Measurements from ENCODE around the gene TRIM61. TPM values are rescaled to one million over a fixed set of nuclear protein-coding genes. Genes with fewer than 3 reads are reported as not detected.
"Not testable (repeated sequence)": the region's sequence is repeated elsewhere in the genome, so short reads cannot be mapped to it uniquely, and the experiment has no call there.

The TRIM61 gene
- total RNA-seq, 1 donor from 2014 or later: 1.1 TPM

DNA sequence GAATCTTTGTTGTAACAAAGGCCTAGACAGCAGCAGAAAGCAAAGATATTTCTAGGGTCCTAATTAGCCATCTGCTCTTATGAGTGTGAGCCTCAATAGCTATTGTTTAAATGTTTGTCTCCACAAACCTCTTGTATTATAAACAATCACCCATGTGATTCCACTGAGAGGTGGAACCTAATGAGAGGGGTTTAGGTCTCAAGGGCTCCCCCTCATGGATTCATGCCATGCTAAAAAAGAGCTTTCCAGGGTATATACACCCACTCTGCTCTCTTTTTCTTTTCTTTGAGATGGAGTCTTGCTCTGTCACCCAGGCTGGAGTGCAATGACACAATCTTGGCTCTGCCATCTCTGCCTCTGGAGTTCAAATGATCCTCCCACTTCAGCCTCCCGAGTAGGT, 42.1 kb downstream of the TRIM61 start:
- H3K4me3 ChIP-seq (ENCODE audit: low read depth, low read length): no peak overlapping the region
- no peaks in the 10 kb centered on the region for H3K36me3 ChIP-seq (ENCODE audit: control insufficient read depth, insufficient read depth, low read length)
- TF ChIP-seq, protein P1, sequence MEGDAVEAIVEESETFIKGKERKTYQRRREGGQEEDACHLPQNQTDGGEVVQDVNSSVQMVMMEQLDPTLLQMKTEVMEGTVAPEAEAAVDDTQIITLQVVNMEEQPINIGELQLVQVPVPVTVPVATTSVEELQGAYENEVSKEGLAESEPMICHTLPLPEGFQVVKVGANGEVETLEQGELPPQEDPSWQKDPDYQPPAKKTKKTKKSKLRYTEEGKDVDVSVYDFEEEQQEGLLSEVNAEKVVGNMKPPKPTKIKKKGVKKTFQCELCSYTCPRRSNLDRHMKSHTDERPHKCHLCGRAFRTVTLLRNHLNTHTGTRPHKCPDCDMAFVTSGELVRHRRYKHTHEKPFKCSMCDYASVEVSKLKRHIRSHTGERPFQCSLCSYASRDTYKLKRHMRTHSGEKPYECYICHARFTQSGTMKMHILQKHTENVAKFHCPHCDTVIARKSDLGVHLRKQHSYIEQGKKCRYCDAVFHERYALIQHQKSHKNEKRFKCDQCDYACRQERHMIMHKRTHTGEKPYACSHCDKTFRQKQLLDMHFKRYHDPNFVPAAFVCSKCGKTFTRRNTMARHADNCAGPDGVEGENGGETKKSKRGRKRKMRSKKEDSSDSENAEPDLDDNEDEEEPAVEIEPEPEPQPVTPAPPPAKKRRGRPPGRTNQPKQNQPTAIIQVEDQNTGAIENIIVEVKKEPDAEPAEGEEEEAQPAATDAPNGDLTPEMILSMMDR (IDR thresholded peaks at IDR 0.05; ENCODE audit: insufficient read depth, low read length, severe bottlenecking): no peak
- no peaks in the 10 kb centered on the region for H3K27me3 ChIP-seq (ENCODE audit: control insufficient read depth, insufficient read depth, low read length)
- DNase-seq (ENCODE audit: low read depth): no peak
- no peak for FAIRE-seq

DNA sequence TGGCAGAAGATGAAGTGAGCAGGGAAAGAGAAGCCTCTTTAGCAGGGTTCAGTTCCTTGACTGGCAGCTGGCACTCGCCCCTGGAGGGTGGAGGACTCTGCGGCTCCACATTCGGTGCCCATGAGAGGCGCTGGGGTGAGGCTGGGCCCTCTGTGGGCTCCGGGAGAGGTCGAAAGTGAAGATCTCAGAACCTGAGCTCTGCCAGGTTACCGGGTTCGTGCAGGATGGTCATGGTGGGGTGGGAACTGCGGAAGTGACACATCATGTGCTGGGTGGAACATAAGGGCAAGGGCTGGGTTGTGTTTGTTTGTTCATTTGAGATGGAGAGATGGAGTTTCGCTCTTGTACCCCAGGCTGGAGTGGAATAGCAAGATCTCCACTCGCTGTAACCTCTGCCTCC, 44.2 kb downstream of the TRIM61 start:
- no peaks in the 10 kb centered on the region for H3K36me3 ChIP-seq (ENCODE audit: control insufficient read depth, insufficient read depth, low read length)
- H3K27me3 ChIP-seq (ENCODE audit: control insufficient read depth, insufficient read depth, low read length): no peaks in the 10 kb centered on the region
- DNase-seq (ENCODE audit: low read depth) (no peak), FAIRE-seq (no peak)
- H3K4me3 ChIP-seq (ENCODE audit: low read depth, low read length): no peak overlapping the region
- TF ChIP-seq, protein P1 (IDR thresholded peaks at IDR 0.05; ENCODE audit: insufficient read depth, low read length, severe bottlenecking): no peak

DNA sequence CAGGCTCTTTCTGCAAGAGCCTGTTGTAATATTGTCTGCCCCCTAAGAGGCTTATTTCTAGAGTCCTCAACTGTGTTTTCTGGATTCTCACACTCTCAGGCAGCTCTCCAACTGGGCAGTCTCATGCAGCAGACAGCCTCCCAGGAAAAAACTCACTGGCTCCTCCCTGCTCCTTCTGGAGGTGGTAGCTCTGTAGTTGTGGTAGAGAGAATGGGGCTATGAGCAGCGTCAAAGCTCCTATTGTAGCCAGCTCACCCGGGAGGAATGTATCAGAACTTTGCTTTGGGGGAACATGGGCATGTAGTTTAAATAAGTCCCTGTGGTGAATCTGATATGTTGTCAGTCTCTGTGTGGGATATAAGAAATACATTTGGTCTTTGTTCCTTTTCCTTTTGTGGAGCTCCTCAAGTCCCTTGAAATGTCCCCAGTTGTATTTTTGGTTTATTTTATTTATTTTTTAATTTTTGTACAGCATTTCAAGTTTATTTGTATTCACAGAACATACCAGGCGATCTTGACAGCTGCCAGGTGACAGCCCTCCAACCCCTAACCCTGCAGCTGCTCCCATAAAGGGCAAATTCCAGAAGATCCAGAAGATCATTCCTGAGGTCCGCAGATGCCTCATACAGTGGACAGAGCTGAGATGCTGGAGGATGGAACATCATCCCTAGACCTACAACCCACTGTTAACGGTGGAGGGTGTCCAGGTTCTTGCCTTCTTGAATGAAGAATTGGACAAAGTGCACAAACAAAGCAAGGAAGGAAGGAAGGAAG, 45.7 kb downstream of the TRIM61 start:
- Histone ChIP-seq H3K4me3 (ENCODE audit: low read depth, low read length) (no peak overlapping the region), H3K27me3 (ENCODE audit: control insufficient read depth, insufficient read depth, low read length) (no peaks in the 10 kb centered on the region), H3K36me3 (ENCODE audit: control insufficient read depth, insufficient read depth, low read length) (no peaks in the 10 kb centered on the region)
- no peak for FAIRE-seq
- TF ChIP-seq, protein P1 (IDR thresholded peaks at IDR 0.05; ENCODE audit: insufficient read depth, low read length, severe bottlenecking): no peak
- DNase-seq (ENCODE audit: low read depth): no peak

GRCh38 chr4:164930647-164931046, 46.8 kb downstream of the TRIM61 start:
- DNase-seq (ENCODE audit: low read depth) (no peak), FAIRE-seq (no peak)
- Histone ChIP-seq H3K27me3 (ENCODE audit: control insufficient read depth, insufficient read depth, low read length) (no peaks in the 10 kb centered on the region), H3K36me3 (ENCODE audit: control insufficient read depth, insufficient read depth, low read length) (no peaks in the 10 kb centered on the region), H3K4me3 (ENCODE audit: low read depth, low read length) (no peak overlapping the region)
- TF ChIP-seq, protein P1 (IDR thresholded peaks at IDR 0.05; ENCODE audit: insufficient read depth, low read length, severe bottlenecking): no peak

GRCh38 chr4:164927101-164927500, 50.4 kb downstream of the TRIM61 start:
- not testable (repeated sequence) for H3K4me3 ChIP-seq (ENCODE audit: low read depth, low read length); DNase-seq (ENCODE audit: low read depth); H3K36me3 ChIP-seq (ENCODE audit: control insufficient read depth, insufficient read depth, low read length); H3K27me3 ChIP-seq (ENCODE audit: control insufficient read depth, insufficient read depth, low read length)
- peak; percentile 98 for FAIRE-seq

- H3K4me3 ChIP-seq (ENCODE audit: low read depth, low read length): no peak overlapping the region
- TF ChIP-seq, protein P1 (IDR thresholded peaks at IDR 0.05; ENCODE audit: insufficient read depth, low read length, severe bottlenecking): no peak
- no peaks in the 10 kb centered on the region for H3K27me3 ChIP-seq (ENCODE audit: control insufficient read depth, insufficient read depth, low read length)
- no peaks in the 10 kb centered on the region for H3K36me3 ChIP-seq (ENCODE audit: control insufficient read depth, insufficient read depth, low read length)
- DNase-seq (ENCODE audit: low read depth) (no peak), FAIRE-seq (no peak)
These were observed 51.2 kb downstream of the TRIM61 start for GRCh38 chr4:164926301-164926700.
